SK-N-SH (cell line): ENCODE data around the gene MEIS2. TPM values are rescaled to one million over a fixed set of nuclear protein-coding genes. Genes with fewer than 3 reads are reported as not detected.

Experiments
- CTCF ChIA-PET: fragments of 300-600, 350-600 bp; formaldehyde crosslinking; extraction: SDS; loops from one replicate; lab custom pipeline; 2021; lab: Yijun Ruan, JAX
- POLR2A ChIA-PET: fragments of 350-600 bp; sonication (Branson Sonifier 250); formaldehyde crosslinking; extraction: SDS; loops from one replicate; lab custom pipeline; 2020; ENCODE audit warnings: antibody characterized with exemption, inconsistent platforms; lab: Yijun Ruan, JAX
- DNase-seq: peaks from one replicate; pipeline ENCODE4 v3.0.0; 2012
- H2AFZ ChIP-seq: fragments of 200-600 bp; sonication (generic); 2 replicates; pipeline ENCODE4 v1.8.1; 2016; ENCODE audit warnings: antibody characterized with exemption, mild to moderate bottlenecking, low read depth
- H3F3A ChIP-seq: fragments of 200-600 bp; sonication (generic); replicated peaks from 2 replicates; pipeline ENCODE3; 2016; ENCODE audit warnings: antibody characterized with exemption, mild to moderate bottlenecking; ENCODE audit not compliant: insufficient read depth
- H3K27ac ChIP-seq, 2 experiments: fragments of 200-500 bp in 1 of 2; fragments of 200-600 bp in 1 of 2; sonication (Bioruptor generic) in 1 of 2; sonication (generic), shearing (Covaris generic) in 1 of 2; 2 replicates each; pipeline versions ENCODE4 v1.5.1 to v1.6.1; 2014 to 2016; ENCODE audit warnings: low read depth in 2 of 2, inconsistent platforms in 1 of 2, low read length in 1 of 2, mild to moderate bottlenecking in 1 of 2, mixed read lengths in 1 of 2
- H3K27me3 ChIP-seq: fragments of 200-600 bp; sonication (generic), shearing (Covaris generic); 2 replicates; pipeline ENCODE4 v1.6.1; 2016; ENCODE audit warnings: mixed run types; ENCODE audit not compliant: insufficient read depth
- H3K36me3 ChIP-seq, 2 experiments: fragments of 200-500 bp in 1 of 2; fragments of 200-600 bp in 1 of 2; sonication (Bioruptor generic) in 1 of 2; sonication (generic) in 1 of 2; replicated peaks in 1 of 2; 2 replicates each; pipeline versions ENCODE3 to v1.5.1; 2014 to 2016; ENCODE audit warnings: low read length in 1 of 2, mild to moderate bottlenecking in 1 of 2; ENCODE audit not compliant: insufficient read depth in 2 of 2, control insufficient read depth in 1 of 2
- H3K4me1 ChIP-seq, 2 experiments: fragments of 200-500 bp in 1 of 2; fragments of 200-600 bp in 1 of 2; sonication (Bioruptor generic) in 1 of 2; sonication (generic), shearing (Covaris generic) in 1 of 2; 2 replicates each; pipeline versions ENCODE4 v1.5.1 to v1.6.1; 2014 to 2016; ENCODE audit warnings: low read depth in 1 of 2, low read length in 1 of 2, mixed run types in 1 of 2; ENCODE audit not compliant: insufficient read depth in 2 of 2, control insufficient read depth in 1 of 2
- H3K4me2 ChIP-seq: fragments of 200-600 bp; sonication (generic), shearing (Covaris generic); 2 replicates; pipeline ENCODE4 v1.6.1; 2017; ENCODE audit warnings: mixed run types
- H3K4me3 ChIP-seq, 2 experiments: fragments of 200-500 bp in 1 of 2; fragments of 200-600 bp in 1 of 2; sonication (Bioruptor generic) in 1 of 2; sonication (generic), shearing (Covaris generic) in 1 of 2; 2 replicates each; pipeline versions ENCODE4 v1.5.1 to v1.8.1; 2014 to 2016; ENCODE audit warnings: low read depth in 2 of 2, inconsistent platforms in 1 of 2, low read length in 1 of 2, mild to moderate bottlenecking in 1 of 2, mixed read lengths in 1 of 2, moderate library complexity in 1 of 2
- H3K79me2 ChIP-seq: fragments of 200-600 bp; sonication (generic); 2 replicates; pipeline ENCODE4 v1.8.1; 2017; ENCODE audit warnings: mild to moderate bottlenecking; ENCODE audit not compliant: insufficient read depth
- H3K9ac ChIP-seq: fragments of 200-600 bp; sonication (generic); 2 replicates; pipeline ENCODE4 v1.6.1; 2017; ENCODE audit warnings: mixed run types
- H3K9me2 ChIP-seq: fragments of 200-600 bp; sonication (generic); 2 replicates; pipeline ENCODE4 v1.6.1; 2017; ENCODE audit warnings: mixed run types
- H3K9me3 ChIP-seq: fragments of 200-600 bp; sonication (generic); 2 replicates; pipeline ENCODE4 v1.6.1; 2017; ENCODE audit warnings: mixed run types, mild to moderate bottlenecking, moderate library complexity
- H4K20me1 ChIP-seq: fragments of 200-600 bp; sonication (generic); 2 replicates; pipeline ENCODE4 v1.6.1; 2017; ENCODE audit warnings: mild to moderate bottlenecking, mixed run types; ENCODE audit not compliant: insufficient read depth
- CHD2 ChIP-seq: fragments of 150-350 bp; IDR thresholded peaks from 2 replicates; pipeline ENCODE4 v1.6.1; 2018; ENCODE audit warnings: low read length; ENCODE audit not compliant: partially characterized antibody
- EZH2phosphoT487 ChIP-seq: fragments of 200-600 bp; sonication (generic); IDR thresholded peaks from 2 replicates; pipeline ENCODE4 v1.6.1; 2017; ENCODE audit warnings: low read depth, mixed run types, mild to moderate bottlenecking, antibody characterized with exemption, moderate library complexity, borderline replicate concordance
- FOSL2 ChIP-seq: IDR thresholded peaks from 2 replicates; pipeline ENCODE4 v1.4.0; 2012; ENCODE audit warnings: low read depth, mild to moderate bottlenecking, moderate library complexity, borderline replicate concordance
- GABPA ChIP-seq: IDR thresholded peaks from 2 replicates; pipeline ENCODE4 v1.4.0; 2012; ENCODE audit warnings: low read depth, mild to moderate bottlenecking
- MEF2A ChIP-seq: IDR thresholded peaks from 2 replicates; pipeline ENCODE4 v1.4.0; 2012; ENCODE audit warnings: low read depth, borderline replicate concordance
- MXI1 ChIP-seq: IDR thresholded peaks from 2 replicates; pipeline ENCODE4 v1.6.1; 2012; ENCODE audit warnings: mild to moderate bottlenecking, low read depth, low read length, improper control_type of control experiment
- POLR2AphosphoS5 ChIP-seq: IDR thresholded peaks from 2 replicates; pipeline ENCODE4 v1.6.1; 2012; ENCODE audit warnings: low read depth, low read length
- RAD21 ChIP-seq: IDR thresholded peaks from 2 replicates; pipeline ENCODE4 v1.6.1; 2012; ENCODE audit warnings: mild to moderate bottlenecking, low read length
- RCOR1 ChIP-seq: fragments of 150-350 bp; IDR thresholded peaks from 2 replicates; pipeline ENCODE4 v1.6.1; 2017; ENCODE audit warnings: antibody characterized with exemption, low read length
- RFX5 ChIP-seq: IDR thresholded peaks from 2 replicates; pipeline ENCODE4 v1.6.1; 2012; ENCODE audit warnings: mild to moderate bottlenecking, improper control_type of control experiment, low read length
- SIN3A ChIP-seq: IDR thresholded peaks from 2 replicates; pipeline ENCODE4 v1.6.1; 2012; ENCODE audit warnings: low read depth, mild to moderate bottlenecking, low read length, moderate library complexity, borderline replicate concordance
- SMC3 ChIP-seq: IDR thresholded peaks from 2 replicates; pipeline ENCODE4 v1.6.1; 2012; ENCODE audit warnings: low read depth, low read length, improper control_type of control experiment
- TAF1 ChIP-seq: IDR thresholded peaks from 2 replicates; pipeline ENCODE4 v1.6.1; 2012; ENCODE audit warnings: low read depth, mild to moderate bottlenecking, low read length, moderate library complexity, borderline replicate concordance
- TCF12 ChIP-seq: IDR thresholded peaks from 2 replicates; pipeline ENCODE4 v1.4.0; 2012
- YY1 ChIP-seq: IDR thresholded peaks from 2 replicates; pipeline ENCODE4 v1.4.0; 2012; ENCODE audit warnings: low read depth, mild to moderate bottlenecking
- polyA plus RNA-seq, 3 experiments: library from polyadenylated mRNA; depleted of rRNA; stranded (reverse); fragments of >200 nt; gene quantifications; 2 replicates each; pipeline ENCODE4 v1.2.3, GENCODE V29; 2012
- TF ChIP-seq, protein P1 (sequence below): IDR thresholded peaks from 2 replicates; pipeline ENCODE4 v1.4.0; 2012; ENCODE audit warnings: low read depth
- TF ChIP-seq, protein P2 (sequence below): IDR thresholded peaks from 2 replicates; pipeline ENCODE4; 2012
- TF ChIP-seq, protein P3 (sequence below): fragments of 200-600 bp; sonication (generic); IDR thresholded peaks from 2 replicates; pipeline ENCODE4 v1.6.1; 2017; ENCODE audit warnings: antibody characterized with exemption, mild to moderate bottlenecking, moderate library complexity

The MEIS2 gene
- polyA plus RNA-seq, 1 of the 3 experiments (the other 2 are of a cell fraction): 146 TPM

DNA sequence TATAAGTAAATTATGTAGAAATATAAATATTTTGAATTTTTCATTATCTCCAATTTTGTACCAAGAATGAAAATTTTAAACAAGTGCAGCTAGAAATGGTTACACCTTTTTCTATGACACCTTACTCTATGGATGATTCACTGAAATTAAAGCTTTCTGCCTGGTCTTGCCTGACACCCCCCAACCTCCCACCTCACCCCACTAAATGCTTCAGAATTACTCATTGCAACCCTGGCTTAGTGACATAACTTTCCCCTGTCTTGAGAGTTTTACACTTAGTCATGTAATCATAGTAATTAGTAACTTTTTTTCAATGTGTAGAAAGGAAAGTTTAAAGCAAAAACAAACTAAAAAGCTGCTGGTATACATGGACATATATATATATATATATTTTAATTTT is 42.0 kb upstream of the MEIS2 start:
- no peaks in the 10 kb centered on the region; a peak in 1 of 4 replicates for H3K4me1 ChIP-seq
- H3K4me3 ChIP-seq: no peak overlapping the region
- CTCF ChIA-PET: interaction anchor here (1.2 to 2.4 kb wide), 4 partner anchors 9 to 14 kb away, joined by 3 to 9 read pairs (median 4); no protein-coding TSS in a partner anchor
- no peak overlapping the region for H2AFZ ChIP-seq
- no peaks in the 10 kb centered on the region for H3K79me2 ChIP-seq
- no peaks in the 10 kb centered on the region for H3K27me3 ChIP-seq
- no peaks in the 10 kb centered on the region for H3K36me3 ChIP-seq
- no peaks in the 10 kb centered on the region for H4K20me1 ChIP-seq
- no peaks in the 10 kb centered on the region for H3K9me3 ChIP-seq
- H3K9ac ChIP-seq: no peak overlapping the region
- no peak for DNase-seq
- POLR2A ChIA-PET: no interaction called here
- no peak overlapping the region for H3K4me2 ChIP-seq
- H3F3A ChIP-seq: no peaks in the 10 kb centered on the region
- TF ChIP-seq CHD2: no peak
- TF ChIP-seq TAF1: no peak
- TF ChIP-seq, protein P1, sequence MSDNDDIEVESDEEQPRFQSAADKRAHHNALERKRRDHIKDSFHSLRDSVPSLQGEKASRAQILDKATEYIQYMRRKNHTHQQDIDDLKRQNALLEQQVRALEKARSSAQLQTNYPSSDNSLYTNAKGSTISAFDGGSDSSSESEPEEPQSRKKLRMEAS: no peak
- TF ChIP-seq, protein P2, sequence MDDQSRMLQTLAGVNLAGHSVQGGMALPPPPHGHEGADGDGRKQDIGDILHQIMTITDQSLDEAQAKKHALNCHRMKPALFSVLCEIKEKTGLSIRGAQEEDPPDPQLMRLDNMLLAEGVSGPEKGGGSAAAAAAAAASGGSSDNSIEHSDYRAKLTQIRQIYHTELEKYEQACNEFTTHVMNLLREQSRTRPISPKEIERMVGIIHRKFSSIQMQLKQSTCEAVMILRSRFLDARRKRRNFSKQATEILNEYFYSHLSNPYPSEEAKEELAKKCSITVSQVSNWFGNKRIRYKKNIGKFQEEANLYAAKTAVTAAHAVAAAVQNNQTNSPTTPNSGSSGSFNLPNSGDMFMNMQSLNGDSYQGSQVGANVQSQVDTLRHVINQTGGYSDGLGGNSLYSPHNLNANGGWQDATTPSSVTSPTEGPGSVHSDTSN: no peak
- no peak for TF ChIP-seq SMC3
- no peak for TF ChIP-seq RAD21
- no peak for TF ChIP-seq MEF2A
- no peak for TF ChIP-seq MXI1
- TF ChIP-seq YY1: no peak
- TF ChIP-seq TCF12: no peak
- no peak for TF ChIP-seq POLR2AphosphoS5
- no peak for TF ChIP-seq EZH2phosphoT487
- TF ChIP-seq, protein P3, sequence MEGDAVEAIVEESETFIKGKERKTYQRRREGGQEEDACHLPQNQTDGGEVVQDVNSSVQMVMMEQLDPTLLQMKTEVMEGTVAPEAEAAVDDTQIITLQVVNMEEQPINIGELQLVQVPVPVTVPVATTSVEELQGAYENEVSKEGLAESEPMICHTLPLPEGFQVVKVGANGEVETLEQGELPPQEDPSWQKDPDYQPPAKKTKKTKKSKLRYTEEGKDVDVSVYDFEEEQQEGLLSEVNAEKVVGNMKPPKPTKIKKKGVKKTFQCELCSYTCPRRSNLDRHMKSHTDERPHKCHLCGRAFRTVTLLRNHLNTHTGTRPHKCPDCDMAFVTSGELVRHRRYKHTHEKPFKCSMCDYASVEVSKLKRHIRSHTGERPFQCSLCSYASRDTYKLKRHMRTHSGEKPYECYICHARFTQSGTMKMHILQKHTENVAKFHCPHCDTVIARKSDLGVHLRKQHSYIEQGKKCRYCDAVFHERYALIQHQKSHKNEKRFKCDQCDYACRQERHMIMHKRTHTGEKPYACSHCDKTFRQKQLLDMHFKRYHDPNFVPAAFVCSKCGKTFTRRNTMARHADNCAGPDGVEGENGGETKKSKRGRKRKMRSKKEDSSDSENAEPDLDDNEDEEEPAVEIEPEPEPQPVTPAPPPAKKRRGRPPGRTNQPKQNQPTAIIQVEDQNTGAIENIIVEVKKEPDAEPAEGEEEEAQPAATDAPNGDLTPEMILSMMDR: no peak
- no peak for TF ChIP-seq SIN3A
- TF ChIP-seq FOSL2: no peak
- TF ChIP-seq RCOR1: no peak
- no peak for TF ChIP-seq RFX5
- TF ChIP-seq GABPA: no peak
- TF ChIP-seq, all 33 proteins: peak for 0
- Histone ChIP-seq H3K9me2 (no peaks in the 10 kb centered on the region), H3K27ac (no peak overlapping the region)
